ENCODE measurements around the gene ANGPTL4.

- TF ChIP-seq CTCF (IDR thresholded peaks at IDR 0.05; ENCODE audit: low read depth, low read length), result no peak
- no peak for TF ChIP-seq POLR2A (IDR thresholded peaks at IDR 0.05; ENCODE audit: extremely low read depth, insufficient read length)
- TF ChIP-seq MYC (IDR thresholded peaks at IDR 0.05; ENCODE audit: low read depth, low read length), result no peak
Measured at GRCh38 chr19:8370176-8371010, 6.4 kb downstream of the ANGPTL4 start.
